ENCODE results near the gene SFXN5. TPM values are rescaled to one million over a fixed set of nuclear protein-coding genes. Genes with fewer than 3 reads are reported as not detected.

SFXN5 gene
- total and polyA plus RNA-seq, 2 donors, result 9.2 to 11.8 TPM

- no peak for DNase-seq (ENCODE audit: extremely low spot score)
- no peak overlapping the region for H3K27ac ChIP-seq (ENCODE audit: low read depth)
- H3K36me3 ChIP-seq (ENCODE audit: insufficient read depth), result no peaks in the 10 kb centered on the region
- WGBS, result 86% methylated on average over 7 of the region's 7 CpGs
- no peaks in the 10 kb centered on the region for H3K4me1 ChIP-seq (ENCODE audit: insufficient read depth)
- H3K4me3 ChIP-seq (ENCODE audit: low read depth, low read length), result no peak overlapping the region
These were observed 19.7 kb upstream of the SFXN5 start for GRCh38 chr2:73091164-73091563.

DNA sequence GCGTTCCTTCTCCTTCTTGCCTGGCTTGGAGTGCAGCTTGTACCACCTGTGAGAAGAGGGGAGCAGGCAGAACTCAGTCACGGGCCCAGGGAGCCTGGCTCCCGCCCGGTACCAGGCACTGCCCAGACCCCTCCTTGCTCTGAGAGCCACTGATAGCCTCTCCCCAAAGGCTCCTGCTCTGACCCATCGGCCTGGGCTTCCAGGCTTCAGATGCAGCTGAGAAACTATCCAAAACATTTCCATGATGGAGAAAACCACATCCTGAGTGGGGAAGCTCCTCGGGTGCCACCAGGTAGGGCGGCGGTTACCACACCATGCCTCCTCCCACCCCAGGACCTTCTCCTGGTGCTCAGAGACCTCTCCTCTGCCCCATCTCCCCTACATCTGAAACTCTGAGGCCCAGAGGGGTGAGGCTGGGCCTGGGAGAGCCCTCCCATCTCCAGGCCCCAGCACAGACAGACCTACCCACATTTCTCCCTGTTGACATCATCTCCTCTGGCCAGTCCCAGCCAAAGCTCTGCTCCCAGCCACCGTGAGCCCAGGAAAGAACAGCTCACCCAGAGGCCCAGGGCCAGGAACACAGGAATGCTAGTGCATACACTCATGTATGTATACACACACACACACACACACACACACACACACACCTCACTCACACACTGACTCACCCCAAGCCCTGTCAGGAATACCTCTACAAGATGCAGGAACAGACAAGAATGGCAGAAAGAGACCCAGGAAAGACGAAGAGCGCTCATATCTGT lies 17.9 kb upstream of the SFXN5 start:
- H3K4me1 ChIP-seq (ENCODE audit: insufficient read depth), result no peaks in the 10 kb centered on the region
- H3K27ac ChIP-seq (ENCODE audit: low read depth), result no peak overlapping the region
- H3K4me3 ChIP-seq (ENCODE audit: low read depth, low read length), result no peak overlapping the region
- 74% methylated on average over 11 of the region's 11 CpGs for WGBS
- H3K36me3 ChIP-seq (ENCODE audit: insufficient read depth), result no peaks in the 10 kb centered on the region
- DNase-seq (ENCODE audit: extremely low spot score), result peak; percentile 51

GRCh38 chr2:73088703-73089102 lies 17.2 kb upstream of the SFXN5 start:
- H3K4me3 ChIP-seq (ENCODE audit: low read depth, low read length), result no peak overlapping the region
- no peaks in the 10 kb centered on the region for H3K36me3 ChIP-seq (ENCODE audit: insufficient read depth)
- no peak for DNase-seq (ENCODE audit: extremely low spot score)
- no peaks in the 10 kb centered on the region for H3K4me1 ChIP-seq (ENCODE audit: insufficient read depth)
- 94% methylated on average over 14 of the region's 14 CpGs for WGBS
- H3K27ac ChIP-seq (ENCODE audit: low read depth), result no peak overlapping the region

DNA sequence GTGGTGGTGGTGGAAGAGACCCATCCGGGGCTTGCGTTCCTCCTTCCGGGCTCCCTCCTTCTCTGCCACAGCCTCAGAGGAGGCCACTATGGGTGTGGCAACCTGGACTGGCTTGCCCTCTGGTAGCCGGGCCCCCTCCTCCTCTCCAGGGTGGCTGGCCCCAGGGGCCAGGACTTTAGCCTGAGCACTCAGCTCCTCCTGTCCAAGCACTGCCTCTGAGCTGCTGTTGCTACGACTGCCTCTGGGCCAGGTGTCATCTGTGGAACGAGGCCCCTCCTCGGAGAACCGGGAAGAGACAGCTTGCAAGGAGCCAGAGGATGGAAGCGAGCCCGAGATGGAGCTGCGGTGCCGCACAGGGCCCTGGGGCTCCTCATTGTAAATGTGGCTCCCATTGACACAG lies 16.7 kb upstream of the SFXN5 start:
- Histone ChIP-seq H3K4me3 (ENCODE audit: low read depth, low read length) (no peak overlapping the region), H3K36me3 (ENCODE audit: insufficient read depth) (no peaks in the 10 kb centered on the region), H3K27ac (ENCODE audit: low read depth) (no peak overlapping the region), H3K4me1 (ENCODE audit: insufficient read depth) (no peaks in the 10 kb centered on the region)
- WGBS, result 89% methylated on average over 12 of the region's 12 CpGs
- DNase-seq (ENCODE audit: extremely low spot score), result no peak

DNA sequence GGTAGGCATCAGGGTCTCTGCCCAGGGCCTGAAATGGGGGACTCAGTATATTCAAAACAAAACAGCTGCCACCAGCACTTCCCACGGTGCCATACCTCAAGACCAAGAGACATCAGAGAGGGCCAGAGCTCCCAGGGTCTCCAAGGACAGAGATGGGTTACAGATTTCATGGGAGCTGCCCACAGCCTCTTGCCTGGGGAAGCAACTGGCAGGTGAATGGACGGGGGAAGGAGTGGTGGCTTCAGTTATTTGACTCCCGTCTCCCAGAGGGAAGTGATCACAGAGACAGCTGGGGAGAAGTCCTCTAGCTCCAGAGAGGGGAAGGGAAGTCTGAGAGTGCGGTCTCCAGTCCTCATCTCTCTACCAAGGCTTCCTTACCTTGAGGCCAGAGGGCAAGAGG lies 15.8 kb upstream of the SFXN5 start:
- H3K4me1 ChIP-seq (ENCODE audit: insufficient read depth), result no peaks in the 10 kb centered on the region
- DNase-seq (ENCODE audit: extremely low spot score), result no peak
- WGBS, result 71% methylated on average over 4 of the region's 4 CpGs

GRCh38 chr2:73085691-73086090 lies 14.2 kb upstream of the SFXN5 start:
- peak; percentile 45 for DNase-seq (ENCODE audit: extremely low spot score)
- H3K4me3 ChIP-seq (ENCODE audit: low read depth, low read length), result no peak overlapping the region
- no peaks in the 10 kb centered on the region for H3K36me3 ChIP-seq (ENCODE audit: insufficient read depth)
- 19% methylated on average over 6 of the region's 6 CpGs for WGBS
- H3K4me1 ChIP-seq (ENCODE audit: insufficient read depth), result no peaks in the 10 kb centered on the region
- no peak overlapping the region for H3K27ac ChIP-seq (ENCODE audit: low read depth)

More for the DNA sequence above, 15.8 kb upstream of the SFXN5 start:
- H3K4me3 ChIP-seq (ENCODE audit: low read depth, low read length), result no peak overlapping the region
- no peak overlapping the region for H3K27ac ChIP-seq (ENCODE audit: low read depth)
- no peaks in the 10 kb centered on the region for H3K36me3 ChIP-seq (ENCODE audit: insufficient read depth)

DNA sequence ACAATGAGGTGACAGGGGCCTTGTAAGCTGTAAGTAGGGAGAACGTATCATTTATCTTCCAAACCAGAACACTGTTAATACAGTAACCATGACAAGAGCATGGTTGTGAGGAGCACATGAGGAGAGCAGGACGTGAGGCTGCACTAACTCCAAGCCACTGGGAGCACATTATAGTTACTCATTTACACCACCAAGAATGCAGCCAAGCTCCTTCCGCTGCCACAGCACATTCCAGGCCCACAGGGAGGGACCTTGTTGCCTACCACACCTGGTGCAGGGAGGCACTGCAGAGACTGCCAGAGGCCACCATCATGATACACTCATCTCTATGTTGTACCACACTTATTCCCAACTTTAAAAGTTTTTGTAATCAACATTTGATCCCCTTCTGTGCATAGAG lies 13.5 kb upstream of the SFXN5 start:
- 83% methylated on average over 3 of the region's 3 CpGs for WGBS
- H3K27ac ChIP-seq (ENCODE audit: low read depth), result no peak overlapping the region
- no peaks in the 10 kb centered on the region for H3K4me1 ChIP-seq (ENCODE audit: insufficient read depth)
- DNase-seq (ENCODE audit: extremely low spot score), result no peak
- no peak overlapping the region for H3K4me3 ChIP-seq (ENCODE audit: low read depth, low read length)
- H3K36me3 ChIP-seq (ENCODE audit: insufficient read depth), result no peaks in the 10 kb centered on the region

DNA sequence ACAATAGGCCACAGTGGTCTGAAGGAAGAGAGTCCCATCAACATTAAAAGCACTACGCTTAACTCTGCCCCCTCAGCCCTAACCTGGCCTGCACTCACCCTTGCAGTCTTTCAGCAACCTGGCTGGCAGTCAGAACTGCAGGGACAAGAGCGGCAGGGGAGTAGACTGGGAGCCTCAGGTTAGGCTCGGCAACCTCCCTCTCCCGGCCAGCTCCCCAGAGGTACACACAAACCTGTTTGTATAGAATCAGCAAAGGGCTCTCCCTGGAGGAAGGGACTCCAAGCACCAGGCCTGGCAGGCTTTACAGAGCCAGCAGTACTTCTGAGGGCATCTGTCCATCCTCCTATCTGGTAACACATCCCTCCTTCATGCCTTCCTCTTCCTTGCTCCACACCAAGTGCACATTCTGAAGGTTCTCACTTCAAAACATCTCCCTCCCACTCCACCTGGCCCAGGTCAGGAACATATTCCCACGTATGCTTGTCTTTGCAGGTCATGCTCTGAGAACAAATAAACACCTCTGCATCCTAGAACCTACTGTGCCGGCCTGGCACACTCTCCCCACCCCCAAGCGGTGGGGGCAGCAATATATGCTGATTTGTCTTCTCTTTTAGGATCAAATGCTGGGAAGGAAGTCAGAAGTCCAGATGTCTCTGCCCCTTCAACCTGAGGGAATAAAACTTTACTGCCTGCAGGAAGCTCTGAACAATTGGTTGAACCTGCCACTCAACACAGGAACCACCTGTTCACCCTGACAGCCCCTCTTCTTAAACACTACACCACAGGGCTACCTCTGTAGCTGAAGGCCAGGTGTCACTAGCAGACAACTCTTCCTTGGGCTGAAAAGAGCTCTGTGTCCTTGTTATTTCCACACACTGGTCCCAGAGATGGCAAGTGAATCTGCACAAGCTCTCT lies 12.6 kb upstream of the SFXN5 start:
- Histone ChIP-seq H3K4me1 (ENCODE audit: insufficient read depth) (no peaks in the 10 kb centered on the region), H3K36me3 (ENCODE audit: insufficient read depth) (no peaks in the 10 kb centered on the region), H3K4me3 (ENCODE audit: low read depth, low read length) (no peak overlapping the region), H3K27ac (ENCODE audit: low read depth) (no peak overlapping the region)
- WGBS, result 80% methylated on average over 7 of the region's 7 CpGs
- DNase-seq (ENCODE audit: extremely low spot score), result no peak

GRCh38 chr2:73082523-73083410 lies 11.3 kb upstream of the SFXN5 start:
- no peak for DNase-seq (ENCODE audit: extremely low spot score)

DNA sequence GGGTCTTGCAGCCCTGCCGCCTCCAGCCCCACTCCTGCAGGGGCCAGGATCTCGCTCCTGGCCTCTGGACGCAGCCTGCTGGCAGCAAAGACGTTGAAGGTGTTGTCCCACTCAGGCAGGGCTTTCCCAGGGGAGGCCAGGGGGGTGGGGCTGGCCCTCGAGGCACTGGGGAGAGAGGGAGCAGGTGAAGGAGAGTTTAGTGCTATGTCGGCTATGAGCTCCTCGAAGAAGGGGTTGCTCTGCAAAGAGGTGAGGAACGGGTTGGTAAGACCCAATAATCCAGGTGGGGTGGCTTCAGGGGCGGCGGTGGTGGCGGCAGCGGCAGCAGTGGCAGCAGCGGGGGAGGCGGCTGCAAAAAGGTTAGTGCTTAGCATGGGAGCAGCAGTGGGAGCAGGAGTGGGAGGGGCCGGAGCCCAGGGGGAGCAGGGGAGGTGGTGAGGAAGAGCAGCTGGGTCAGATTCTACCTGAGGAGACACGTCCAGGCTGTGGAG lies 9.7 kb upstream of the SFXN5 start:
- no peak overlapping the region for H3K4me3 ChIP-seq (ENCODE audit: low read depth, low read length)
- DNase-seq (ENCODE audit: extremely low spot score), result no peak
- no peak overlapping the region for H3K27ac ChIP-seq (ENCODE audit: low read depth)
- H3K36me3 ChIP-seq (ENCODE audit: insufficient read depth), result no peaks in the 10 kb centered on the region
- H3K4me1 ChIP-seq (ENCODE audit: insufficient read depth), result no peaks in the 10 kb centered on the region
- 76% methylated on average over 16 of the region's 16 CpGs for WGBS

More at GRCh38 chr2:73082523-73083410, 11.3 kb upstream of the SFXN5 start:
- H3K27ac ChIP-seq (ENCODE audit: low read depth), result no peak overlapping the region
- 86% methylated on average over 13 of the region's 13 CpGs for WGBS
- H3K4me3 ChIP-seq (ENCODE audit: low read depth, low read length), result no peak overlapping the region
- no peaks in the 10 kb centered on the region for H3K36me3 ChIP-seq (ENCODE audit: insufficient read depth)
- H3K4me1 ChIP-seq (ENCODE audit: insufficient read depth), result no peaks in the 10 kb centered on the region

DNA sequence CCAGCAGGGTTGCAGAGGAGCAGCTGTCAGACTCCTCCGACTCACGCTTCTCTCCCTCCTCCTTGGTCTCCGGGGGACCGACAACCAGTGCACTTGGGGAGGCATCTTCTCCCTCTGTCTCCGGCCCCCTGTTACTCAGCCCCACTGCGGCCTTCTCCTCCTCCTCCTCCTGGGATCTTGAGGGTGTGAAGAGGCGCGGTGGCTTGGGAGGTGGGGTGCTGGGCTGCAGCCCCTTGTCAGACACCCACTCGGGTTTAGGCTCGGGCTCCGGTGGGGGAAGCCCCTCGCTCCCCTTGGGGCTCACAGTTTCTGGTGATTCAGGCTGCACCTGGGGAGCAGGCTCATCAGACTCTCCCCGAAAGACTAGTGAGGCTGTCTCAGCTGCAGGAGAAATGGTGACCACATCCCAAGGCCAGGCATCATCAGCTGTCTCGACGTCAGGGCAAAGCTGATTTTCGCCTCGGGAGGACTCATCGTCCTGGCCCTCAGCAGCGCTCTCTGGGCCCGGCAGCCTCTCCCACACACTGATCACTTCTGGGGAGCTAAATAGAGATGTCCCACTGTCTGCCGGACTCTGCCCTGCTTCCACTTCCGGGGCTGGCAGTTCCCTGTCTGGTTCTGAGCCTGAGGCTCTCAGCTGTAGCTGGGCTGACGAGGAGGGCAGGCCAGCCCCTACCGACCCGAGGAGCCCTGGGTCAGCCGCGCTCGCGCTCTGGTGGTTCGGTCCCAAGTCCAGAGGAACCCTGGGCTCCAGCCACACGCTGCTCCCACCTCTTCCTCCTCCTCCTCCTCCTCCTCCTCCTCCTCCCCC lies 9.0 kb upstream of the SFXN5 start:
- WGBS, result 78% methylated on average over 31 of the region's 31 CpGs

DNA sequence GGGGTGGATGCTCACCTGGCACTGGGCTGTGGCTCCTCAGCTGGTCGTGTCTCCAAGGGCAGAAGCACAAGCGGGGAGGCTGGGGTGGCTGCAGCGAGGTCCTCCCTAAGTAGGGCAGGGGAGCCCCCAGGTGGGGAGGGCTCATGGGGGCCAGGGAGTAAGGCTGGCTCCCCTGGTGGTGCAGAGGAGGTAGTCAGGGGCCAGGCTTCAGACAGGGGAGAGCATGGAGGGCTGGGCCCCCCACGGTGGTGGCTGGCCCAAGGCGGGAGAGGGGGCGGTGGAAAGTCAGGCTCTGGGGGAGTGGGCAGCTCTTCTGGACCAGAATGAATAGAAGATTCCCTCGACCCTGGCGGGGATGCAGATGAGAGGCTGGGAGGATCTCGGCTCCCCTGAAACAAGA lies 8.1 kb upstream of the SFXN5 start:
- Histone ChIP-seq H3K36me3 (ENCODE audit: insufficient read depth) (no peaks in the 10 kb centered on the region), H3K27ac (ENCODE audit: low read depth) (no peak overlapping the region), H3K4me3 (ENCODE audit: low read depth, low read length) (no peak overlapping the region), H3K4me1 (ENCODE audit: insufficient read depth) (no peaks in the 10 kb centered on the region)
- DNase-seq (ENCODE audit: extremely low spot score), result no peak
- WGBS, result 90% methylated on average over 9 of the region's 9 CpGs

More for the DNA sequence above, 9.0 kb upstream of the SFXN5 start:
- no peaks in the 10 kb centered on the region for H3K4me1 ChIP-seq (ENCODE audit: insufficient read depth)
- no peak overlapping the region for H3K4me3 ChIP-seq (ENCODE audit: low read depth, low read length)
- no peak overlapping the region for H3K27ac ChIP-seq (ENCODE audit: low read depth)
- no peaks in the 10 kb centered on the region for H3K36me3 ChIP-seq (ENCODE audit: insufficient read depth)
- DNase-seq (ENCODE audit: extremely low spot score), result no peak
